C4-2B (cell line): ENCODE results near the gene ULK1.

Experiments
- CTCF ChIP-seq: fragments of 450-650 bp; conservative IDR thresholded peaks from 2 replicates; pipeline ENCODE4 v1.5.1; 2017; ENCODE audit warnings: mild to moderate bottlenecking
- ZFX ChIP-seq: fragments of 450-650 bp; IDR thresholded peaks from 2 replicates; pipeline ENCODE4 v1.6.1; 2017

GRCh38 chr12:131930510-131930909 is 36.1 kb downstream of the ULK1 start:
- TF ChIP-seq CTCF, result no peak
- no peak for TF ChIP-seq ZFX
